ENCODE results near the gene FOXK1.
A peak's percentile ranks its signal among the peaks of the same experiment; 100 is the strongest.

Gene FOXK1

GRCh38 chr7:4713183-4713784 lies 31.2 kb downstream of the FOXK1 start:
- Histone ChIP-seq H3K9ac (ENCODE audit: low read depth, low read length) (no peak overlapping the region), H3K9me3 (ENCODE audit: insufficient read depth, low read depth, low read length) (no peaks in the 10 kb centered on the region), H3K27ac (ENCODE audit: low read depth, low read length) (no peak overlapping the region), H3K36me3 (ENCODE audit: insufficient read depth, low read length) (no peaks in the 10 kb centered on the region), H3K4me1 (ENCODE audit: insufficient read depth, low read length) (peaks cover 6% of the 10 kb centered on the region), H3K27me3 (ENCODE audit: insufficient read depth, low read length) (peaks cover 64% of the 10 kb centered on the region), H3K4me3 (ENCODE audit: low read length) (no peak overlapping the region)
- WGBS = 73% methylated on average over 27 of the region's 27 CpGs

- WGBS = 92% methylated on average over 15 of the region's 15 CpGs
- no peaks in the 10 kb centered on the region for H3K9me3 ChIP-seq (ENCODE audit: insufficient read depth, low read depth, low read length)
- no peaks in the 10 kb centered on the region for H3K36me3 ChIP-seq (ENCODE audit: insufficient read depth, low read length)
- H3K27ac ChIP-seq (ENCODE audit: low read depth, low read length) = no peak overlapping the region
- H3K9ac ChIP-seq (ENCODE audit: low read depth, low read length) = no peak overlapping the region
- H3K4me1 ChIP-seq (ENCODE audit: insufficient read depth, low read length) = 0 out of 2 replicates have a peak, but pooled peaks cover under 1% of the 10 kb centered on the region
- H3K27me3 ChIP-seq (ENCODE audit: insufficient read depth, low read length) = peaks cover 54% of the 10 kb centered on the region
- no peak overlapping the region for H3K4me3 ChIP-seq (ENCODE audit: low read length)
Measured at GRCh38 chr7:4714161-4714700, 32.1 kb downstream of the FOXK1 start.

- Histone ChIP-seq H3K27ac (ENCODE audit: low read depth, low read length) (no peak overlapping the region), H3K4me3 (ENCODE audit: low read length) (no peak overlapping the region)
Measured at GRCh38 chr7:4714767-4715409, 32.8 kb downstream of the FOXK1 start.

GRCh38 chr7:4715410-4715776 lies 33.3 kb downstream of the FOXK1 start:
- peaks cover 43% of the 10 kb centered on the region for H3K27me3 ChIP-seq (ENCODE audit: insufficient read depth, low read length)
- WGBS = 95% methylated on average over 13 of the region's 13 CpGs
- no peaks in the 10 kb centered on the region for H3K4me1 ChIP-seq (ENCODE audit: insufficient read depth, low read length)
- H3K27ac ChIP-seq (ENCODE audit: low read depth, low read length) = no peak overlapping the region
- no peak overlapping the region for H3K4me3 ChIP-seq (ENCODE audit: low read length)
- H3K9me3 ChIP-seq (ENCODE audit: insufficient read depth, low read depth, low read length) = no peaks in the 10 kb centered on the region
- no peaks in the 10 kb centered on the region for H3K36me3 ChIP-seq (ENCODE audit: insufficient read depth, low read length)
- H3K9ac ChIP-seq (ENCODE audit: low read depth, low read length) = no peak overlapping the region

More at GRCh38 chr7:4714767-4715409, 32.8 kb downstream of the FOXK1 start:
- Histone ChIP-seq H3K9ac (ENCODE audit: low read depth, low read length) (no peak overlapping the region), H3K4me1 (ENCODE audit: insufficient read depth, low read length) (no peaks in the 10 kb centered on the region), H3K27me3 (ENCODE audit: insufficient read depth, low read length) (peaks cover 48% of the 10 kb centered on the region), H3K9me3 (ENCODE audit: insufficient read depth, low read depth, low read length) (no peaks in the 10 kb centered on the region), H3K36me3 (ENCODE audit: insufficient read depth, low read length) (no peaks in the 10 kb centered on the region)
- WGBS = 95% methylated on average over 26 of the region's 26 CpGs

- Histone ChIP-seq H3K9ac (ENCODE audit: low read depth, low read length) (no peak overlapping the region), H3K27me3 (ENCODE audit: insufficient read depth, low read length) (peaks cover 25% of the 10 kb centered on the region), H3K4me3 (ENCODE audit: low read length) (no peak overlapping the region), H3K4me1 (ENCODE audit: insufficient read depth, low read length) (no peaks in the 10 kb centered on the region), H3K9me3 (ENCODE audit: insufficient read depth, low read depth, low read length) (no peaks in the 10 kb centered on the region), H3K27ac (ENCODE audit: low read depth, low read length) (no peak overlapping the region), H3K36me3 (ENCODE audit: insufficient read depth, low read length) (no peaks in the 10 kb centered on the region)
- WGBS = 91% methylated on average over 29 of the region's 29 CpGs
Measured at GRCh38 chr7:4716946-4717795, 35.1 kb downstream of the FOXK1 start.

- peaks cover 16% of the 10 kb centered on the region for H3K27me3 ChIP-seq (ENCODE audit: insufficient read depth, low read length)
- 95% methylated on average over 22 of the region's 22 CpGs for WGBS
- H3K4me1 ChIP-seq (ENCODE audit: insufficient read depth, low read length) = no peaks in the 10 kb centered on the region
- no peak overlapping the region for H3K27ac ChIP-seq (ENCODE audit: low read depth, low read length)
- no peaks in the 10 kb centered on the region for H3K9me3 ChIP-seq (ENCODE audit: insufficient read depth, low read depth, low read length)
- no peak overlapping the region for H3K4me3 ChIP-seq (ENCODE audit: low read length)
- no peak overlapping the region for H3K9ac ChIP-seq (ENCODE audit: low read depth, low read length)
- no peaks in the 10 kb centered on the region for H3K36me3 ChIP-seq (ENCODE audit: insufficient read depth, low read length)
Measured at GRCh38 chr7:4718075-4718474, 36.0 kb downstream of the FOXK1 start.

- no peak overlapping the region for H3K4me3 ChIP-seq (ENCODE audit: low read length)
- no peak overlapping the region for H3K9ac ChIP-seq (ENCODE audit: low read depth, low read length)
- H3K27me3 ChIP-seq (ENCODE audit: insufficient read depth, low read length) = no peaks in the 10 kb centered on the region; the same call in 1 of the 2 replicates
- no peak overlapping the region for H3K27ac ChIP-seq (ENCODE audit: low read depth, low read length)
- 0 out of 2 replicates have a peak, but pooled peaks cover 5% of the 10 kb centered on the region for H3K4me1 ChIP-seq (ENCODE audit: insufficient read depth, low read length)
- no peaks in the 10 kb centered on the region for H3K9me3 ChIP-seq (ENCODE audit: insufficient read depth, low read depth, low read length)
- no peaks in the 10 kb centered on the region for H3K36me3 ChIP-seq (ENCODE audit: insufficient read depth, low read length)
- 79% methylated on average over 3 of the region's 3 CpGs for WGBS
Measured at GRCh38 chr7:4720225-4720624, 38.1 kb downstream of the FOXK1 start.

GRCh38 chr7:4722308-4722707 lies 40.2 kb downstream of the FOXK1 start:
- Histone ChIP-seq H3K27me3 (ENCODE audit: insufficient read depth, low read length) (no peaks in the 10 kb centered on the region), H3K4me1 (ENCODE audit: insufficient read depth, low read length) (peaks cover 11% of the 10 kb centered on the region; the same call in 1 of the 2 replicates), H3K9ac (ENCODE audit: low read depth, low read length) (no peak overlapping the region), H3K9me3 (ENCODE audit: insufficient read depth, low read depth, low read length) (no peaks in the 10 kb centered on the region), H3K36me3 (ENCODE audit: insufficient read depth, low read length) (no peaks in the 10 kb centered on the region), H3K4me3 (ENCODE audit: low read length) (no peak overlapping the region), H3K27ac (ENCODE audit: low read depth, low read length) (no peak overlapping the region)
- 95% methylated on average over 20 of the region's 20 CpGs for WGBS

GRCh38 chr7:4722960-4723630 lies 41.0 kb downstream of the FOXK1 start:
- Histone ChIP-seq H3K27me3 (ENCODE audit: insufficient read depth, low read length) (no peaks in the 10 kb centered on the region), H3K4me1 (ENCODE audit: insufficient read depth, low read length) (peaks cover 11% of the 10 kb centered on the region; the same call in 1 of the 2 replicates), H3K27ac (ENCODE audit: low read depth, low read length) (no peak overlapping the region), H3K4me3 (ENCODE audit: low read length) (no peak overlapping the region), H3K36me3 (ENCODE audit: insufficient read depth, low read length) (no peaks in the 10 kb centered on the region), H3K9me3 (ENCODE audit: insufficient read depth, low read depth, low read length) (no peaks in the 10 kb centered on the region), H3K9ac (ENCODE audit: low read depth, low read length) (no peak overlapping the region)
- 96% methylated on average over 30 of the region's 30 CpGs for WGBS

- WGBS = 17% methylated on average over 6 of the region's 6 CpGs
- Histone ChIP-seq H3K9me3 (ENCODE audit: insufficient read depth, low read depth, low read length) (no peaks in the 10 kb centered on the region), H3K4me3 (ENCODE audit: low read length) (peak overlapping the region; percentile 45), H3K27ac (ENCODE audit: low read depth, low read length) (no peak overlapping the region), H3K27me3 (ENCODE audit: insufficient read depth, low read length) (no peaks in the 10 kb centered on the region), H3K4me1 (ENCODE audit: insufficient read depth, low read length) (peaks cover 11% of the 10 kb centered on the region; the same call in 1 of the 2 replicates), H3K9ac (ENCODE audit: low read depth, low read length) (peak overlapping the region; percentile 52; the same call in 1 of the 2 replicates), H3K36me3 (ENCODE audit: insufficient read depth, low read length) (no peaks in the 10 kb centered on the region)
Measured at GRCh38 chr7:4724648-4725013, 42.5 kb downstream of the FOXK1 start.

All from HUES64 (cell line).